IPS DF 4.7 (cell line): Measurements from ENCODE around the gene C9.
"Not testable (repeated sequence)": the region's sequence is repeated elsewhere in the genome, so short reads cannot be mapped to it uniquely, and the experiment has no call there.

Experiments
- DNase-seq: peaks from one replicate; pipeline ENCODE4 v3.0.0-alpha.2; 2013; ENCODE audit warnings: low spot score; ENCODE audit errors: extremely low read depth

C9 gene

DNA sequence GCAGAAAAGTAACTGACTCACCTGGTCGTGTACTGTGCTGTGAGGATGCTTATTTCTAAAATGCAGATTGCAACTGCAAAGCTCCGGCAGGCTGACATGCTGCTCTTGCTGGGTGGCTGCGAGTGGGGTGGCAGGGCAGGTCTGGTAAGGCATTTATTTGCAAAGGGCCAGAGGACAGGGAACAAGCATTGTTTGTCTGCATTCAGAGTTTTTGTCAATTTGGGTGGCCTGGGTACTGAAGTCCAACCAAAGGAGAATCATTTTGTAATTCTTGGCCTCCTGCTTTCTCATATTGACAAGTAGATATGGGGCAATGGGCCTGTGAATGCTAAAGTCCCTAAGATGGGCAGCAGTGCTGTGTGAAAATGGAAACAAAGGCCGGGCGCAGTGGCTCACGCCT lies at the start of gene C9:
C9 (minus strand) TSS at position 129 of the 400 bp plus-strand sequence; CDS start at position 98, 31 bp downstream.
- DNase-seq = no peak

- DNase-seq = no peak
These were observed 49.5 kb upstream of the C9 start for GRCh38 chr5:39413771-39414170.

DNA sequence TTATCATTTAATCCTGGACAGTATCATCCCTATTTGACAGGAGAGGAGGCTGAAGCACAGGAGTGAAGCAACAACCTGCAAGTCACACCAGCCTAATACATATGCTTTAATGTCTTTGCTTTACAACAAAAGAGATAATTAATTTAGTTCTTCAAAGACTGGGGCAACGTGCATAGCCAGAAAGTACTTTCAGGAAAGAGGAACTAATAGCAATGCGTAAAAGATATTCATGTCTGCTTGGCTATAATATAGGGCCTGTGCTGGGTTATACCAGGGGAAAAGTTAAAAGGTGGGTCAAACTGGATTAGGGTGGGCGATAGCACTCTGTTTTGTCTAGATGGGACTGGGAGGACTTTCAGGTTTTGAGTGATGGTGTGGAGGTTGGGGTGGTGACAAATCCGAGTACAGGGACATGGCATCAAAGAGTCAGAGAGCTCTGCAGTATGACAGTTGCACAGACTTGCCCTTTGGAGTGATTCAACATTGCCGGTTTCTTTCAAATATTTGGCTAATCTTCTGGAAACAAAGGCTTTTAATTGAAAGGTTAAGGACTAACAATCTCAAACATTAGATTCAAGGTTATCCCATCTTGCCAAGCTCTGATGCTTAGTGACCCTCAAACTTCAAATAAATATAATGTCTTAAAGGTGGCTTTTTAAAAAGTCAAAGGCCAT lies 48.6 kb upstream of the C9 start:
- DNase-seq = no peak

- no peak for DNase-seq
These were observed 47.7 kb upstream of the C9 start for GRCh38 chr5:39411985-39412384.

DNA sequence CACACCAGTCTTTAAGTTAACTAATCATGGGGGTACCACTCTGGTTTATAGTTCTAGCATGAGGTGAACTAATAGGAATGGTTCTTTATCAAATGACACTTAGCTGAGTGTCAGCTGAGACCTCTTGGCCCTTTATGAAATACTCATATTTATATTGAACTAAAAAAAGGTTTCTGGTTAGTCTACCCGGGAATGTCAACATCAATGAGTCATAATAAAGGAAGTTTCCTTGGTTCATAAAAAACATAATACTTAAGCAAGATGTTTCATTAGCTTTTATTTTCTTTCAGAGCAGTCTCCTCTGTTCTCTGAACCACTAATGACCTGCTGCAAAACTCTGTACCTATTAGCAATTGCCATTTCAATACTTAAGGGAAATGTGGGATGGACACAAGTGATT lies 46.8 kb upstream of the C9 start:
- DNase-seq = no peak

DNA sequence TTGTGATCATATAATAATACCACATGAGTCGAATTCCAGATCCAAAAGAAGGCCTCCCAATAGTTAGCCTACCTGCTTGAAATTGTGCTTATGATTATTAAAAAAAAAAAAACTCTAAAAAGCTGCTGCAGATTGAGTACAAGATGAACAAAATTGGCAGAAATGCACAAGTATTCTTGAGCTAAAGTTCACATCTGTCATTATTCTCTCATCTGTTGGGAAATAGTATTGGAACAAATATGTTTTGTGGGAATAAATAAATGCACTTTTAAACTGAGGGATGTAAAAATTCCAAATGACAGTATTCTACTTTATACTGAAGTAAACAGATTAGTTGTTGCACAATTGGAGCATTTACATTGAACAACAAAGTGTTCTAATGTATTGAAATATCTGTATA lies 44.7 kb upstream of the C9 start:
- DNase-seq = no peak

DNA sequence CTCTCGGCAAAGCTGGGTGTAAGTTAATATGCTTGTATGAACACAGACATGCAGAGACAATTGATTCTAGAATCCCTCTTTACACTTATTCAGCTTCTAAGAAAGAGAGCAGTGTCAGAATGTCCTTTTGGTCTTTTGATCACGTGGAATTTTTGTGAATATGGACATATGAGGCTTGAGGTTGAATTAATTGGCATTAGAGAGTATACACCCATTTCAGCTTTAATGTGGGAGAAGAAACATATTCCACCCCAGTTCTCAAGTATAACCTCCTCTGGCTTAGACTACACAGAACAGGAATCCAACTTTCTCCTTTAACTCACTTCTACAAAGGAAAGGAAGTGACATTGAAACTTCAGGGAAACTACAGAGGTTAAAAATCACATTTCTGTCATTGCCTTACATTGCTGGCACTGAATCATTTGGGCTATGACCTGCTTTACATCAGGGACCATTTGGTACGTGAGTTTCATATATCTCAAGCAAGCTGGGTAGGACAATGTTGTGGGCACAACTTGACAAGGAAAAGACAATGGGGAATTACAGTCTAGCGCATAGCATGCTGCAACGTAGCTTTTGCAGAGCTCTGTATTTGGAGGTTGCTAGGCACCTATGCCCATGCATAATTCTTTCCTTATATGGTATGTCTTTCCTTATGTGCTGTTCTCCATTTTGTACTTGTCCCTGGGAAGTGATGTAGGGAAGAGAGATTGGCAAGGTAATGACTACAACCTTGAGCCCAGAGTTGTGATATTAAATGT lies 41.0 kb upstream of the C9 start:
- DNase-seq = no peak

DNA sequence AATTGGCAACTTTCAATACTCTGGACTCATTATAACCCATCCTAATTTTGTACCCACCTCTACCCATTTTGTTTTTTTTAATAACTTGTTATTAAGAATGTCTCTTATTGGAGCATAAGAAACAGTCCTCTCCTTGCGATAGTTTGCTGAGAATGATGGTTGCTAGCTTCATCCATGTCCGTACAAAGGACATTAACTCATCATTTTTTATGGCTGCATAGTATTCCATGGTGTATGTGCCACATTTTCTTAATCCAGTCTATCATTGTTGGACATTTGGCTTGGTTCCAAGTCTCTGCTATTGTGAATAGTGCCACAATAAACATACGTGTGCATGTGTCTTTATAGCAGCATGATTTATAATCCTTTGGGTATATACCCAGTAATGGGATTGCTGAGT lies 39.5 kb upstream of the C9 start:
- not testable (repeated sequence) for DNase-seq

- DNase-seq = not testable (repeated sequence)
These were observed 37.8 kb upstream of the C9 start for GRCh38 chr5:39402140-39402539.

DNA sequence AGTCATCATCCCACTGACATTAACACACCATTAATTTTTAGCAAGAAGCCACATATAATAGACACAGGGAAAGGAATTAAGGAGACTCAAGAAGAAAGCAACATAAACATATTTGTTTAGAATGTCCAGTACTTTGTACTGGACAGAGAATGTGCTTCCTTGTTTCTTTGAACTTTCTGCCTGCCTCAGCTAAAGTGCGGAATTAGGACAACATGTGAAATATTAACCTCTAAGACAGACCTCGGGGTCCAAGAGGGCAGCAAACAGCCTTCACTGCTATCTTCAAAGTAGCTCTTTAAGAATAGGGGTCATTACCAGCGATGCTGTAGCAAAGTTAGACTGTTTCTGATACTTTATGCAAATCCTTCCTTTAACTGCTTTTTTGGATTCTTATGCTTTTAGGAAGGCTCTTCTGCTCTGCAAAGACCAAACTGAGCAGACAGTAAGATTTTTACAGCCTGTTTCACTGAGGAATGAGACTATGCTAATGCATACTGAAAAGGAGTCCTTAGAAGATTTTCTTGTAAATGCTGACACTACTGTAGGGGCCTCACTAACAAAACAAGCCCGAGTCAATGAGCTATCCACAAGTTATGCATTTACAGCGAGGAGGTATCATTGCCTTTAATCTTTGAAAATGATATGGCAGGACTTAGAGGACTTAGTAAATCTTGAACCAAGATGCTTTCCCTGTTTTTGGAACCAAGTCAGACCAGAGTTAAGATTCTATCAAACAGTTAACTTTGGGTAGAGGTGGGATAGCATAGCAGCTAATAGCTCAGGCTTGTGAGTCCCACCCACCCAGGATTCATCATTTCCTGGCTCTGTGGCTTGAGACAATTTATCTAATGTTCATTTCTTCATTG lies 36.7 kb upstream of the C9 start:
- DNase-seq = no peak

DNA sequence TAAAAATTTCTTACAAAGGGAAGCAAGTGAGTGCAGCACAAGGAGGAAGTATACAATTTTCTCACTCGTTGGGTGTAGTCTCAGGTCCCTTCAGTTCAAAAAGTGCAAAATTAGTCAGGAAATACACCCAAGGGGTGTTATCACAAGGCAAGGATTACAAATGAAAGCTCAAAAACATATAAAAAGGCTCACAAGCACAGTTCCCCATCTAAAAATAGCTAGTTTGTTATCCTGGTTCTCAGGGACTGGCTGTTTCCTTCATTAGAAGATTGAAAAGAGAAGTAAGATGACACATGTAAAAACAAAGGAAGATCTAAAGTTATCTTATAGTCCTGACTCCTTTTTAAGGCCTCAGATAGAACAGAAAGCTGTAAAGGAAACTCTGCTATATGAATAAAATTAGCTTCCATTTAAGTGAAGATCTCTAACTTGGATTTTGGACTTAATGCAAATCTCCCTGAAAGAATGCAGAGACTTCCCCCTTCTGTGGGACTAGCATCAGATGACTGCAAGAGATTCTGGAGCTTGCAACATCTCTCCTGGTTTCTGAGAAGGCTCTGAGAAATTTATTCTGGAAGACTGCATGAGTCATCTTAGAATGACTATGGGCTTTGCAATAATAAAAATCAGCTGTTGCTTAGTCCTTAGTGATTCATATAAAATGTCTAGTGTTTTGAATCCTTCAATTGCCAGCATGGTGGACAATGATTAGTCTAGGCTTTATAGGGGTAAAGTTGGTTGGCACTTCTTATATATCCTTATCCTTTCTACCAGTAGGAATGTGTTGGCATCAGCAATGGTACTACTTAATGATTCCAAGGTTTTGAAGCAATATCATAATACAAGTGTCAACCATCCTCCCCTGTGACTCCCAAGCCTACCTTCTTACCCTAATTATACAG lies 35.1 kb upstream of the C9 start:
- no peak for DNase-seq

GRCh38 chr5:39396843-39397242 lies 32.5 kb upstream of the C9 start:
- no peak for DNase-seq

DNA sequence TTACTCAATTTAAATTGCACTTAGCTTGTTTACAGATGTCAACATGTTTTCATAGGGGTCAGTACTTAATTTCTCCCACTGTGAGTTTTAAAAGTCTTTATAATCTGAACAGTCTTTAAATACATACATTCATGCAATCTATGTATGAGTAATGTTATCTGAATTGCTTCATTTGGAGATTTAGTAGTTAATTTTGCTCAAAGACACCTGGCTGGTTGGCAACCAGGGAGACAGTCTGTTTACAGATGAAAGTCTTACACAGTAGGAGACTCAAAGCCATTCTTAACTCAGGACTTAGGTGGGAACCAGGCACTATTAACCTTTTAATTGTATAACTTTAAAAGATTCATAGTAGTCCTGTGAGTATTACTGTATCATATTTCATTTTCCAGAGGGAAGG lies 31.2 kb upstream of the C9 start:
- DNase-seq = no peak

- DNase-seq = no peak
These were observed 30.7 kb upstream of the C9 start for GRCh38 chr5:39394946-39395345.

DNA sequence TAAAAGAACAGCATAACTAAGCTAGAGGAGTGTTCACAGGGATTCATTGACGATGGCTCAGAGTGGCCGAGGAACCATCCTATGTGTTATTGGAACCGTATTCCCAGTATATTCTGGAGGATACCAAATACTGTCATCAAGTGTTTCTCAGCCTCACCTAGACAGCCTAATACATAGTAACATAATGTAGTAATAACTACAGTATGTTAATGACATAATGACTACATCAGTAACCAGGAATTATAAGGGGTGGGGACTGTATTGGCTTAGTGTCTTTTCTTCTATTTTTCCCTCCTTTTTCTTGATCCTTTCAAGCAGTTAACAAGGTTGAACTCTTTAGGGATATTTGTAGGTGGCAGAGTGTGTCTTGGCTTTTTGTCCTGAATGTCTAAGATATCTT lies 26.6 kb upstream of the C9 start:
- no peak for DNase-seq

GRCh38 chr5:39387293-39387692 lies 23.0 kb upstream of the C9 start:
- DNase-seq = no peak

GRCh38 chr5:39384271-39384670 lies 20.0 kb upstream of the C9 start:
- DNase-seq = no peak

GRCh38 chr5:39381376-39381775 lies 17.1 kb upstream of the C9 start:
- no peak for DNase-seq

DNA sequence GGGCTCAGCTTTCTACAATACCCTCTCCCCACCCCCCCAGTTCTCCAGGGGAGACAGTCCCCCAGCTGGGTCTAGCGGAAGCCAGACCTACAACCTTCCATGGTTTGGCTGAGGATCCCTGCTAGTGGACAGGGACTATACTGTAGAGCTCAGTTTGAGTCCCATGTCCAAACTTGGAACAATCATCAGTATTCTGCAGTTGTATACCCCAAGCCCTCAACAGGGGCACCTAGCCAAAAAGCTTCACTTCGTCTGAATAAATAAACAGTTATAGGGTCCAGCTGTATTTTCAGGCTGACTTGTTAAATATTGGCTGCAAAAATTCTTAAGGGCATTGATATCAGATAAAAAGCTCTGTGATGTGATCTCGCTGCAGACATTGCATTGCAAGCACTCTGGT lies 15.4 kb upstream of the C9 start:
- DNase-seq = no peak

DNA sequence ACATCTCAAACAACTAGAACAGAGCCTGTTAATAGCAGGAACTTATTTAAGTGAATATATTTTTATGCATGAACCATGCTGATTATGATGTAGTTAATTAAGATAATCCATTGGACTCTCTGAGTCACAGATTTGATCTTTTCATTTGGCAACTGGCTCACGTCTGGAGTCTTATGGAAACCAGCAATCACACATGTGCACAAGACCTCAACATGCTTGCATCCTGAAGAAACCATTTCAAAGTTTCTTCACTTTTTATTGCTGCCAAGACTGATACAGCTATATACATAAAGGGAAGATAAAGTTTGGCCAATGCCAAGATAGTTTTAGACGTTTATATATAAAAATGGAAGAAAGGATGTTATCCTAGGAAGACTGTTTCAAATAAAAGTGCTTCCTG lies 13.3 kb upstream of the C9 start:
- DNase-seq = no peak

DNA sequence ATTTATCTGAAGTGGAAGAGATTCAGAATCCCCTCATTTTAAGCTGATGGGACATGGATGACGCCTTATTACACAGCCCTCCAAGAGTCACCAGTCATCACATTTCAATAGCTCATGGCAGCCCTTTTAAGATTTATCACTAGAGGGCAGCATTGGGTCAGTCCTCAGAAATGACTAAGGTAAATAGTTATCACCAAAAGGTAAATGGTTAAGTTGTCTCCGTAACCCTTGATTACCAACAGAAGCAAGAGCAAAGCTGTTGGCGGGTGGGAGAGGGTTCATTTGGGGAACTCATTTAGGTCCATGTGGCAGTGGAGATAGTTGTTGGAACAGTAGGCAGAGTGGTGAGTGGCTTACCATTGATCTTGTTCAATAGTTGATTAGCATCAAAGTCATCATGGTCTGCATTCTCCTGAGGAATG lies 12.0 kb upstream of the C9 start:
- peak; percentile 38 for DNase-seq
